ENCODE results near the gene IQSEC1. TPM values are rescaled to one million over a fixed set of nuclear protein-coding genes. Genes with fewer than 3 reads are reported as not detected.

Gene IQSEC1
- total and polyA plus RNA-seq, 2 experiments from 2014 or later = 8.0 to 51.9 TPM

GRCh38 chr3:12991861-12992281 lies 81.4 kb downstream of the IQSEC1 start (continued):
- TF ChIP-seq ZNF462 (CRISPR knock-in tag; IDR thresholded peaks at IDR 0.05) (no peak), EZH2phosphoT487 (IDR thresholded peaks at IDR 0.05; ENCODE audit: unreplicated experiment) (no peak), ZNF114 (CRISPR knock-in tag; IDR thresholded peaks at IDR 0.05) (no peak), POLR2AphosphoS5 (IDR thresholded peaks at IDR 0.05; ENCODE audit: low read depth) (no peak), CTCF (conservative IDR thresholded peaks at IDR 0.05; ENCODE audit: low read depth in 2 of 2) (no peak), JUNB (IDR thresholded peaks at IDR 0.05; ENCODE audit: unreplicated experiment) (no peak)

GRCh38 chr3:12991481-12991837 lies 81.8 kb downstream of the IQSEC1 start:
- no peaks in the 10 kb centered on the region for H3F3A ChIP-seq (replicated peaks; ENCODE audit: low read depth)
- no peak overlapping the region for H3K27ac Mint-ChIP-seq
- no peak for TF ChIP-seq ZNF462 (CRISPR knock-in tag; IDR thresholded peaks at IDR 0.05)
- no peak for TF ChIP-seq ZNF331 (CRISPR knock-in tag; IDR thresholded peaks at IDR 0.05; ENCODE audit: low read depth)
- no peak for TF ChIP-seq CREB1 (CRISPR knock-in tag; IDR thresholded peaks at IDR 0.05; ENCODE audit: low read depth)
- TF ChIP-seq EZH2 (IDR thresholded peaks at IDR 0.05; ENCODE audit: low read depth, unreplicated experiment) = no peak

More at GRCh38 chr3:12991481-12991837, 81.8 kb downstream of the IQSEC1 start:
- Histone ChIP-seq H3K4me2 (no peak overlapping the region), H2AFZ (no peak overlapping the region), H3K79me2 (replicated peaks; ENCODE audit: insufficient read depth) (no peaks in the 10 kb centered on the region), H4K20me1 (replicated peaks; ENCODE audit: insufficient read depth) (0 out of 2 replicates have a peak, but pooled peaks cover 3% of the 10 kb centered on the region), H3K27ac (ENCODE audit: low read depth) (no peak overlapping the region), H3K4me1 (ENCODE audit: insufficient read depth) (peaks cover 9% of the 10 kb centered on the region), H3K36me3 (ENCODE audit: insufficient read depth) (no peaks in the 10 kb centered on the region), H3K4me3 (no peak overlapping the region), H3K9me2 (ENCODE audit: insufficient read depth) (no peaks in the 10 kb centered on the region), H3K27me3 (ENCODE audit: insufficient read depth) (peaks cover 17% of the 10 kb centered on the region)
- Mint-ChIP-seq H3K4me1 (peaks cover 26% of the 10 kb centered on the region), H3K9me3 (peaks cover 7% of the 10 kb centered on the region), H3K36me3 (ENCODE audit: low read depth) (peaks cover 6% of the 10 kb centered on the region; the same call in 1 of the 3 replicates), H3K4me3 (no peak overlapping the region), H3K27me3 (ENCODE audit: insufficient read depth, low read depth, poor library complexity) (peaks cover 26% of the 10 kb centered on the region)
- ATAC-seq (no peak), DNase-seq (ENCODE audit: low spot score) (no peak)
